Activated T-cell treated with anti-CD3 and anti-CD28 coated beads, Interleukin-2, amount 50 U/mL, for 4 hours (primary cell): Measurements from ENCODE around the gene SRD5A2. TPM values are rescaled to one million over a fixed set of nuclear protein-coding genes. Genes with fewer than 3 reads are reported as not detected.

ENCODE experiments used
- total RNA-seq, 3 donors: library from RNA; stranded (reverse); gene quantifications; one replicate each; pipeline ENCODE4 v1.2.1, GENCODE V29; 2021

Gene SRD5A2
- total RNA-seq, 3 donors from 2014 or later, result not detected

Other genes with a start within 250 kb of the SRD5A2 start
- not detected for gene XDH, start 166.2 kb downstream of the SRD5A2 start, total RNA-seq